ENCODE data around the gene GLRA3. TPM values are rescaled to one million over a fixed set of nuclear protein-coding genes. Genes with fewer than 3 reads are reported as not detected.

Gene GLRA3
- total and polyA plus RNA-seq, 2 of the 8 experiments (the other 6 are each of a cell fraction or from before 2014, with no cell fraction given): 0.02 TPM; not detected in 1

DNA sequence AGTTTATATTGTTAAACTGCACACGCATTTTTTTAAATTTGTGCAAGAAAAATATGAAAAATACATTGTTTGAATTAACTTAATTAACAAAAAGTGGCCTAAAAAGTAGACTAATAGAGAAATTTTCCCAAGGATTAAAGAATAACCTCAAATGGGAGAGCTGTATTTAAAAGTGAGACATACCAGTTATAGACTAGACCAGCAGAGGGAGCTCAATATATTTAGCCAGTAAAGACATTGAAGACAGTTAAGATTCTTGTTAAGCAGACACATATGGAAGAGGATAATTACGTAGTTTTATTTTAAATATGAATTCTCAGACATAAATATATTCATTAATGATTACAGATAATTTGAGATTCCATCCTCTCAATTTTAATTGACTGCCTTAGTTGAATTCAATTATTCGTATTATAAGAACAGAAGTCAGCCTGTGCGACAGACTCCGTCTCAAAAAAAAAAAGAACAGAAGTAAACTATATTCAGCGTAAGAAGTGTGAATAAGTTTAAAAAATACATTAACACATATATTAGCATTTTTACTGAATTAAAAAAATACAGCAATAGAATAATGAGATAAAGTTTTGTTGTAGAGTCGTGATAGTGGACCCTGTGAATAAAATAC lies 64.8 kb downstream of the GLRA3 start (continued):
- TF ChIP-seq, protein P1, sequence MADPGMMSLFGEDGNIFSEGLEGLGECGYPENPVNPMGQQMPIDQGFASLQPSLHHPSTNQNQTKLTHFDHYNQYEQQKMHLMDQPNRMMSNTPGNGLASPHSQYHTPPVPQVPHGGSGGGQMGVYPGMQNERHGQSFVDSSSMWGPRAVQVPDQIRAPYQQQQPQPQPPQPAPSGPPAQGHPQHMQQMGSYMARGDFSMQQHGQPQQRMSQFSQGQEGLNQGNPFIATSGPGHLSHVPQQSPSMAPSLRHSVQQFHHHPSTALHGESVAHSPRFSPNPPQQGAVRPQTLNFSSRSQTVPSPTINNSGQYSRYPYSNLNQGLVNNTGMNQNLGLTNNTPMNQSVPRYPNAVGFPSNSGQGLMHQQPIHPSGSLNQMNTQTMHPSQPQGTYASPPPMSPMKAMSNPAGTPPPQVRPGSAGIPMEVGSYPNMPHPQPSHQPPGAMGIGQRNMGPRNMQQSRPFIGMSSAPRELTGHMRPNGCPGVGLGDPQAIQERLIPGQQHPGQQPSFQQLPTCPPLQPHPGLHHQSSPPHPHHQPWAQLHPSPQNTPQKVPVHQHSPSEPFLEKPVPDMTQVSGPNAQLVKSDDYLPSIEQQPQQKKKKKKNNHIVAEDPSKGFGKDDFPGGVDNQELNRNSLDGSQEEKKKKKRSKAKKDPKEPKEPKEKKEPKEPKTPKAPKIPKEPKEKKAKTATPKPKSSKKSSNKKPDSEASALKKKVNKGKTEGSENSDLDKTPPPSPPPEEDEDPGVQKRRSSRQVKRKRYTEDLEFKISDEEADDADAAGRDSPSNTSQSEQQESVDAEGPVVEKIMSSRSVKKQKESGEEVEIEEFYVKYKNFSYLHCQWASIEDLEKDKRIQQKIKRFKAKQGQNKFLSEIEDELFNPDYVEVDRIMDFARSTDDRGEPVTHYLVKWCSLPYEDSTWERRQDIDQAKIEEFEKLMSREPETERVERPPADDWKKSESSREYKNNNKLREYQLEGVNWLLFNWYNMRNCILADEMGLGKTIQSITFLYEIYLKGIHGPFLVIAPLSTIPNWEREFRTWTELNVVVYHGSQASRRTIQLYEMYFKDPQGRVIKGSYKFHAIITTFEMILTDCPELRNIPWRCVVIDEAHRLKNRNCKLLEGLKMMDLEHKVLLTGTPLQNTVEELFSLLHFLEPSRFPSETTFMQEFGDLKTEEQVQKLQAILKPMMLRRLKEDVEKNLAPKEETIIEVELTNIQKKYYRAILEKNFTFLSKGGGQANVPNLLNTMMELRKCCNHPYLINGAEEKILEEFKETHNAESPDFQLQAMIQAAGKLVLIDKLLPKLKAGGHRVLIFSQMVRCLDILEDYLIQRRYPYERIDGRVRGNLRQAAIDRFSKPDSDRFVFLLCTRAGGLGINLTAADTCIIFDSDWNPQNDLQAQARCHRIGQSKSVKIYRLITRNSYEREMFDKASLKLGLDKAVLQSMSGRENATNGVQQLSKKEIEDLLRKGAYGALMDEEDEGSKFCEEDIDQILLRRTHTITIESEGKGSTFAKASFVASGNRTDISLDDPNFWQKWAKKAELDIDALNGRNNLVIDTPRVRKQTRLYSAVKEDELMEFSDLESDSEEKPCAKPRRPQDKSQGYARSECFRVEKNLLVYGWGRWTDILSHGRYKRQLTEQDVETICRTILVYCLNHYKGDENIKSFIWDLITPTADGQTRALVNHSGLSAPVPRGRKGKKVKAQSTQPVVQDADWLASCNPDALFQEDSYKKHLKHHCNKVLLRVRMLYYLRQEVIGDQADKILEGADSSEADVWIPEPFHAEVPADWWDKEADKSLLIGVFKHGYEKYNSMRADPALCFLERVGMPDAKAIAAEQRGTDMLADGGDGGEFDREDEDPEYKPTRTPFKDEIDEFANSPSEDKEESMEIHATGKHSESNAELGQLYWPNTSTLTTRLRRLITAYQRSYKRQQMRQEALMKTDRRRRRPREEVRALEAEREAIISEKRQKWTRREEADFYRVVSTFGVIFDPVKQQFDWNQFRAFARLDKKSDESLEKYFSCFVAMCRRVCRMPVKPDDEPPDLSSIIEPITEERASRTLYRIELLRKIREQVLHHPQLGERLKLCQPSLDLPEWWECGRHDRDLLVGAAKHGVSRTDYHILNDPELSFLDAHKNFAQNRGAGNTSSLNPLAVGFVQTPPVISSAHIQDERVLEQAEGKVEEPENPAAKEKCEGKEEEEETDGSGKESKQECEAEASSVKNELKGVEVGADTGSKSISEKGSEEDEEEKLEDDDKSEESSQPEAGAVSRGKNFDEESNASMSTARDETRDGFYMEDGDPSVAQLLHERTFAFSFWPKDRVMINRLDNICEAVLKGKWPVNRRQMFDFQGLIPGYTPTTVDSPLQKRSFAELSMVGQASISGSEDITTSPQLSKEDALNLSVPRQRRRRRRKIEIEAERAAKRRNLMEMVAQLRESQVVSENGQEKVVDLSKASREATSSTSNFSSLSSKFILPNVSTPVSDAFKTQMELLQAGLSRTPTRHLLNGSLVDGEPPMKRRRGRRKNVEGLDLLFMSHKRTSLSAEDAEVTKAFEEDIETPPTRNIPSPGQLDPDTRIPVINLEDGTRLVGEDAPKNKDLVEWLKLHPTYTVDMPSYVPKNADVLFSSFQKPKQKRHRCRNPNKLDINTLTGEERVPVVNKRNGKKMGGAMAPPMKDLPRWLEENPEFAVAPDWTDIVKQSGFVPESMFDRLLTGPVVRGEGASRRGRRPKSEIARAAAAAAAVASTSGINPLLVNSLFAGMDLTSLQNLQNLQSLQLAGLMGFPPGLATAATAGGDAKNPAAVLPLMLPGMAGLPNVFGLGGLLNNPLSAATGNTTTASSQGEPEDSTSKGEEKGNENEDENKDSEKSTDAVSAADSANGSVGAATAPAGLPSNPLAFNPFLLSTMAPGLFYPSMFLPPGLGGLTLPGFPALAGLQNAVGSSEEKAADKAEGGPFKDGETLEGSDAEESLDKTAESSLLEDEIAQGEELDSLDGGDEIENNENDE (IDR thresholded peaks at IDR 0.05; ENCODE audit: insufficient replicate concordance, low read length): no peak
- TF ChIP-seq TBP (IDR thresholded peaks at IDR 0.05; ENCODE audit: low read depth, low read length) (no peak), RAD21 (IDR thresholded peaks at IDR 0.05 in 1 of 2, conservative IDR thresholded peaks at IDR 0.05 in 1 of 2; ENCODE audit: low read depth in 2 of 2, low read length in 2 of 2) (peak; percentile 62 to 67), SRF (IDR thresholded peaks at IDR 0.05; ENCODE audit: low read depth, low read length) (no peak), RNF2 (IDR thresholded peaks at IDR 0.05; ENCODE audit: borderline replicate concordance, low read depth, low read length, missing control alignments, poor library complexity, severe bottlenecking) (no peak), CHD1 (IDR thresholded peaks at IDR 0.05; ENCODE audit: low read depth, low read length) (no peak)
- TF ChIP-seq, protein P2, sequence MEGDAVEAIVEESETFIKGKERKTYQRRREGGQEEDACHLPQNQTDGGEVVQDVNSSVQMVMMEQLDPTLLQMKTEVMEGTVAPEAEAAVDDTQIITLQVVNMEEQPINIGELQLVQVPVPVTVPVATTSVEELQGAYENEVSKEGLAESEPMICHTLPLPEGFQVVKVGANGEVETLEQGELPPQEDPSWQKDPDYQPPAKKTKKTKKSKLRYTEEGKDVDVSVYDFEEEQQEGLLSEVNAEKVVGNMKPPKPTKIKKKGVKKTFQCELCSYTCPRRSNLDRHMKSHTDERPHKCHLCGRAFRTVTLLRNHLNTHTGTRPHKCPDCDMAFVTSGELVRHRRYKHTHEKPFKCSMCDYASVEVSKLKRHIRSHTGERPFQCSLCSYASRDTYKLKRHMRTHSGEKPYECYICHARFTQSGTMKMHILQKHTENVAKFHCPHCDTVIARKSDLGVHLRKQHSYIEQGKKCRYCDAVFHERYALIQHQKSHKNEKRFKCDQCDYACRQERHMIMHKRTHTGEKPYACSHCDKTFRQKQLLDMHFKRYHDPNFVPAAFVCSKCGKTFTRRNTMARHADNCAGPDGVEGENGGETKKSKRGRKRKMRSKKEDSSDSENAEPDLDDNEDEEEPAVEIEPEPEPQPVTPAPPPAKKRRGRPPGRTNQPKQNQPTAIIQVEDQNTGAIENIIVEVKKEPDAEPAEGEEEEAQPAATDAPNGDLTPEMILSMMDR (IDR thresholded peaks at IDR 0.05; ENCODE audit: control extremely low read depth in 1 of 3, insufficient read depth in 1 of 3, low read depth in 1 of 3, low read length in 3 of 3): peak in 2 of 3 experiments; percentile 32 to 42; a peak in 2 of 4 replicates

Data from H1 (cell line).